Memory B cell (primary cell): ENCODE measurements around the gene NBL1.
A peak's percentile ranks its signal among the peaks of the same experiment; 100 is the strongest.
"Not testable (repeated sequence)": the region's sequence is repeated elsewhere in the genome, so short reads cannot be mapped to it uniquely, and the experiment has no call there.

Experiments
- ATAC-seq: fragments of 150-1000 bp; cut with Tn5 transposase; 2 replicates; pipeline ENCODE4 v1.10.0; 2021; ENCODE audit warnings: low read depth, mild to moderate bottlenecking, moderate library complexity
- DNase-seq, 2 donors: peaks; one replicate each; pipeline ENCODE4 v3.0.0; 2022; ENCODE audit warnings: low spot score in 2 of 2
- H3K27ac Mint-ChIP-seq: one replicate; pipeline ENCODE4 v1.8.0; 2022; ENCODE audit warnings: mild to moderate bottlenecking, moderate library complexity, mixed read lengths
- H3K27me3 Mint-ChIP-seq: one replicate; pipeline ENCODE4 v1.8.0; 2022; ENCODE audit warnings: mixed read lengths
- H3K36me3 Mint-ChIP-seq: one replicate; pipeline ENCODE4 v1.8.0; 2022; ENCODE audit warnings: mild to moderate bottlenecking, mixed read lengths
- H3K4me1 Mint-ChIP-seq: one replicate; pipeline ENCODE4 v1.8.0; 2022; ENCODE audit warnings: mixed read lengths
- H3K4me3 Mint-ChIP-seq: one replicate; pipeline ENCODE4 v1.8.0; 2022; ENCODE audit warnings: mild to moderate bottlenecking, moderate library complexity, mixed read lengths
- H3K9me3 Mint-ChIP-seq: one replicate; pipeline ENCODE4 v1.8.0; 2022; ENCODE audit warnings: mixed read lengths

Gene NBL1

DNA sequence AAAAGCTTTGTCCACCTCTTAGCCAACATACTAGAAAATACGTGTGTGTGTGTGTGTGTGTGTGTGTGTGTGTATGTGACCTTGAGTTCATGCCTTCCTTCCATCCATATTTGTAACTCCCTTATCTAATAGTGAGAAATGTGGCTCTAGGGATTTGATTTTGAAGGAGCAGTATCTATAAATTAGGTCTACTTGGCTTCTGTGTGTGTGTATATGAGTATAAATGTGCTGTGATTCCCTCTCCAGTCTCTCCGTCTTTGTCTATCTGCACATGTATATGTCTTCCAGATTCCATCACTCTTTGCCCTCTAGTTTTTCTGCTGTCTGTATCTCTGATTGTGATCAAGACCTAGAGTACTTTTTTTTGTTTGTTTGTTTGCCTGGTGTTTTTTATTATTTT lies 11.9 kb upstream of the NBL1 start:
- Mint-ChIP-seq H3K27me3 (no peaks in the 10 kb centered on the region), H3K4me3 (no peak overlapping the region), H3K9me3 (no peaks in the 10 kb centered on the region), H3K27ac (no peak overlapping the region), H3K36me3 (peaks cover 13% of the 10 kb centered on the region), H3K4me1 (no peaks in the 10 kb centered on the region)
- ATAC-seq (no peak), DNase-seq (no peak)

DNA sequence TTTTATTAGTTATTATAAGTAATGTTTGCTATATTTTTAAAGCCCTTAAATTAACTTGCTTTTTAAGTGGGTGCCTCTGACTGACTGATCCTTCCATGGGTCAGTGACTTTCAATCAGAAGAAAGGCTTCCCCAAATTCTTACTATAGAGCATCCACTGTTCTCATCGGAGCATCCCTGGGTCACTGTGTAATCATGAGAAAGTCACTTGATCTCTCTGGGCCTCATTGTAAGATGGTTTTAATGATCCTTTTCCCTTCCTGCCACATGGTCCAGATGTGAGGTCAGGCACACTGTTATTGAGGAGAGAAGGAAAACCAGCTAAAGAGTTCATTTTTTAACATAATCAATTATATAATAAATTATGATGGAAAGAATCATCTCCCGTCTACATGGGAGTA lies 11.0 kb upstream of the NBL1 start:
- H3K27me3 Mint-ChIP-seq, result no peaks in the 10 kb centered on the region
- peaks cover 7% of the 10 kb centered on the region for H3K36me3 Mint-ChIP-seq
- H3K27ac Mint-ChIP-seq, result no peak overlapping the region
- no peaks in the 10 kb centered on the region for H3K9me3 Mint-ChIP-seq
- H3K4me3 Mint-ChIP-seq, result no peak overlapping the region
- no peaks in the 10 kb centered on the region for H3K4me1 Mint-ChIP-seq
- ATAC-seq (no peak), DNase-seq (no peak)

- H3K27me3 Mint-ChIP-seq, H3K36me3 Mint-ChIP-seq, H3K27ac Mint-ChIP-seq, H3K9me3 Mint-ChIP-seq, H3K4me3 Mint-ChIP-seq, H3K4me1 Mint-ChIP-seq, ATAC-seq, DNase-seq: not testable (repeated sequence)
Measured at GRCh38 chr1:19635064-19635463, 9.0 kb upstream of the NBL1 start.

- no peaks in the 10 kb centered on the region for H3K36me3 Mint-ChIP-seq
- no peaks in the 10 kb centered on the region for H3K4me1 Mint-ChIP-seq
- no peak overlapping the region for H3K27ac Mint-ChIP-seq
- ATAC-seq (no peak), DNase-seq (no peak)
- H3K4me3 Mint-ChIP-seq, result no peak overlapping the region
- peaks cover 4% of the 10 kb centered on the region for H3K27me3 Mint-ChIP-seq
- H3K9me3 Mint-ChIP-seq, result no peaks in the 10 kb centered on the region
Measured at GRCh38 chr1:19635646-19636045, 8.5 kb upstream of the NBL1 start.

DNA sequence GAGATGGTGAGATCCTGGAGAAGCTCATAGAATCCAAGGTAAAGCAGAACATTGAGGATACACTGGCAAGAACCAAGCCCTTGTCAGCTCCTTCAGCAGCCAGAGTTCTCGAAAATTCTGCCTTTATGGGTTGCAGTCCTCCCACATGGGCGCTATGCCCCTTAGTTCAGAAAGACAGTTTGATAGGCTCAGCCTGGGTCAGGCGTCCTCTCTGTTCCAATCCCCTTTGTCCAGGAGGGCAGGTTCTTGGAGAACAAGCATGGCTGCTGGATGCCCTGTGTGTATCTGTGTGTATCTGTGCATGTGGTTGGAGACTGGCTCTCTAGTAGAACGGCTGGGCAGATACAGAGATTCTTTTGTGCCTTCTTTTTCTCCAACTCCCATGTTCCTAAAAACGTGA lies 8.0 kb upstream of the NBL1 start:
- H3K4me3 Mint-ChIP-seq, result no peak overlapping the region
- DNase-seq, result no peak
- H3K36me3 Mint-ChIP-seq, result no peaks in the 10 kb centered on the region
- peaks cover 6% of the 10 kb centered on the region for H3K27me3 Mint-ChIP-seq
- no peak for ATAC-seq
- H3K9me3 Mint-ChIP-seq, result no peaks in the 10 kb centered on the region
- no peak overlapping the region for H3K27ac Mint-ChIP-seq
- no peaks in the 10 kb centered on the region for H3K4me1 Mint-ChIP-seq

- not testable (repeated sequence) for H3K27ac Mint-ChIP-seq, H3K4me1 Mint-ChIP-seq, DNase-seq, H3K4me3 Mint-ChIP-seq, H3K36me3 Mint-ChIP-seq, ATAC-seq, H3K27me3 Mint-ChIP-seq, H3K9me3 Mint-ChIP-seq
Measured at GRCh38 chr1:19636749-19637148, 7.4 kb upstream of the NBL1 start.

DNA sequence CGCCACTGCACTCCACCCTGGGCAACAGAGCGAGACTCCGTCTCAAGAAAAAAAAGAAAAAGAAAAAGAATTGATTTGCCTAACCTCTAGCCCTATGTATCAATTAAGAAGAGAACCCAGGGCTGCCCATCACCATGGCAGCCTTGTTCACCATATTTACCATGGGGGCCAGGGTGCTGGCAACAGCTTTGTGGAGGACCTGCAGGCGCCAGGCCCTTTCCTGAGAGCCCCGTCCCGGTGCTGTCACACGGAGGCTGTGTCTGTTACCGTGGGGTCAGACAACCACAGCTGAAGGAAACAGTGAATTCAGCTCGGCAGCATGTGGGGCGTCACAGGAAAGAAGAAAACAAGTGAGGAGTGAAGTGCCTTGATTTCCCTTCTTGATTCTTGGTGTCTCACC lies 6.5 kb upstream of the NBL1 start:
- no peak overlapping the region for H3K4me3 Mint-ChIP-seq
- H3K36me3 Mint-ChIP-seq, result no peaks in the 10 kb centered on the region
- no peak overlapping the region for H3K27ac Mint-ChIP-seq
- DNase-seq (no peak), ATAC-seq (no peak)
- H3K4me1 Mint-ChIP-seq, result no peaks in the 10 kb centered on the region
- H3K9me3 Mint-ChIP-seq, result no peaks in the 10 kb centered on the region
- peaks cover 11% of the 10 kb centered on the region for H3K27me3 Mint-ChIP-seq

DNA sequence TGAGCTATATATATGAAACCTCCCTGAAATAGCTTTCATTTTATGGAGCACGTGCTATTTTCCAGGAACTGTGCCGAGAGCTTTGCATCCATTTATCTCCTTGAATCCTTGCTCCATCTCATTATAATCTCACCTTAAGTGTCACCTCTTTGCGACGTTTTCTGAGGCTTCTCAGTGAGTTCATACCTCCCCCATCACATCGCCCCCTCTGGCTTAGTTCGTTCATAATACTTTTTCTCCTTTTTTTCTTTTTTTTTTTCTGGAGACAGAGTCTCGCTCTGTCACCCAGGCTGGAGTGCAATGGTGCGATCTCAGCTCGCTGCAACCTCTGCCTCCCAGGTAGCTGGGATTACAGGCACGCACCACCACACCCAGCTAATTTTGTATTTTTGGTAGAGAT lies 4.9 kb upstream of the NBL1 start:
- not testable (repeated sequence) for H3K9me3 Mint-ChIP-seq, H3K4me3 Mint-ChIP-seq, DNase-seq, H3K27ac Mint-ChIP-seq, ATAC-seq, H3K4me1 Mint-ChIP-seq, H3K36me3 Mint-ChIP-seq
- peaks cover 15% of the 10 kb centered on the region for H3K27me3 Mint-ChIP-seq

DNA sequence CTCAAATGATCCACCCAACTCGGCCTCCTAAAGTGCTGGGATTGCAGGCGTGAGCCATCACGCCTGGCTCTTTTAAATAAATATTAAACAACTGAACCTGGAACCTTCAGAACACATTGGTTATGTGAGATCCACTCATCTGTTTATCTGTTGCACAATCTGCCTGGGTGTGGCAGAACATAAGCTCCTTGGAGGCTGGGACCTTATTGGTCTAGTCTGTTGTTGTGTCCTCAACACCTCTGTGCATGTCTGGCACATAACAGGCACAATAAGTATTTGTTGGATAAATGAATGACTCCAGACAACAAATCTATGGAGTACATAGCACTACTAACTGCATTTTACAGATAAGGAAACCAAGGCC lies 4.1 kb upstream of the NBL1 start:
- H3K9me3 Mint-ChIP-seq, result no peaks in the 10 kb centered on the region
- no peak overlapping the region for H3K4me3 Mint-ChIP-seq
- H3K36me3 Mint-ChIP-seq, result peaks cover 3% of the 10 kb centered on the region
- H3K27me3 Mint-ChIP-seq, result peaks cover 18% of the 10 kb centered on the region
- ATAC-seq (no peak), DNase-seq (no peak)
- H3K4me1 Mint-ChIP-seq, result peaks cover 9% of the 10 kb centered on the region
- no peak overlapping the region for H3K27ac Mint-ChIP-seq

- H3K9me3 Mint-ChIP-seq, result no peaks in the 10 kb centered on the region
- ATAC-seq, result no peak
- H3K36me3 Mint-ChIP-seq, result peaks cover 3% of the 10 kb centered on the region
- H3K27ac Mint-ChIP-seq, result no peak overlapping the region
- H3K27me3 Mint-ChIP-seq, result peaks cover 18% of the 10 kb centered on the region
- DNase-seq, result no peak
- no peak overlapping the region for H3K4me3 Mint-ChIP-seq
- peaks cover 9% of the 10 kb centered on the region for H3K4me1 Mint-ChIP-seq
Measured at GRCh38 chr1:19640363-19641316, 3.5 kb upstream of the NBL1 start.

DNA sequence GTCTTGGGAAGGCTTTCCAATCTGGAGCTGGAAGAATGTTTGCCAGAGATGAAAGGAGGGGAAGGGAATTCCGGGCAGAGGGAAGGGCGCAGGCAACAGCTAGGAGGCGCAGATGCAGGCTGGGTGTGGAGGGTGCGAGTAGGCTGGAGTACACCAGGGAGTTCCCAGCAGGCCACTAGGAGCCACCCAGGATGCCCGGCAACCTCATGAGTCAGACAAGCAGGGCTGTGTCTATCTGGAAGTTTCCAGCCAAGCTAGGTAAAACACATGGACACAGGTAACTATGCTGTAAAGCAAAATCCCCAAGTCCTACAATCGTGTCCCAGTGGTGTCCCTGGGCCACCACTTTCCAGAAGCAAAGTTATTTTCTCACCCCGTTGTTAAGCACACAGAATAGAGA lies 990 bp upstream of the NBL1 start:
- Mint-ChIP-seq H3K27ac (no peak overlapping the region), H3K27me3 (peaks cover 23% of the 10 kb centered on the region)

DNA sequence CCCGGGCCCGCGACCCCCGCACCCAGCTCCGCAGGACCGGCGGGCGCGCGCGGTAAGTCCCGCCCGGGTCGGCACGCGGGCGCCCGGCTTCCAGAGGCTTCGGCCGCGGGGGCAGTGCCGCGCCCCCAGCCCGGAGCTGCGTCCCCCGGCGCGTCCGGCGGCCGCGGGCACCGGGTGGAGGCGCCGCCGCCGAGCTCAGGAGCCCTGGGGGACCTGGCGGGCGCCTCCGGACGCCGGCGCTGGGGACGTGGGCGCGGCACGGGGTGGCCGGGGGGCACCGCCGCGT lies 227 bp downstream of the NBL1 start:
- Mint-ChIP-seq H3K27ac (no peak overlapping the region), H3K27me3 (peaks cover 21% of the 10 kb centered on the region), H3K4me3 (no peak overlapping the region), H3K9me3 (no peaks in the 10 kb centered on the region), H3K4me1 (peaks cover 13% of the 10 kb centered on the region), H3K36me3 (peaks cover 3% of the 10 kb centered on the region)
- ATAC-seq (no peak), DNase-seq (no peak)

More for the DNA sequence above, 990 bp upstream of the NBL1 start:
- H3K4me3 Mint-ChIP-seq, result peak overlapping the region; percentile 72
- DNase-seq (no peak), ATAC-seq (no peak)
- H3K9me3 Mint-ChIP-seq, result no peaks in the 10 kb centered on the region
- peaks cover 13% of the 10 kb centered on the region for H3K4me1 Mint-ChIP-seq
- H3K36me3 Mint-ChIP-seq, result peaks cover 3% of the 10 kb centered on the region

DNA sequence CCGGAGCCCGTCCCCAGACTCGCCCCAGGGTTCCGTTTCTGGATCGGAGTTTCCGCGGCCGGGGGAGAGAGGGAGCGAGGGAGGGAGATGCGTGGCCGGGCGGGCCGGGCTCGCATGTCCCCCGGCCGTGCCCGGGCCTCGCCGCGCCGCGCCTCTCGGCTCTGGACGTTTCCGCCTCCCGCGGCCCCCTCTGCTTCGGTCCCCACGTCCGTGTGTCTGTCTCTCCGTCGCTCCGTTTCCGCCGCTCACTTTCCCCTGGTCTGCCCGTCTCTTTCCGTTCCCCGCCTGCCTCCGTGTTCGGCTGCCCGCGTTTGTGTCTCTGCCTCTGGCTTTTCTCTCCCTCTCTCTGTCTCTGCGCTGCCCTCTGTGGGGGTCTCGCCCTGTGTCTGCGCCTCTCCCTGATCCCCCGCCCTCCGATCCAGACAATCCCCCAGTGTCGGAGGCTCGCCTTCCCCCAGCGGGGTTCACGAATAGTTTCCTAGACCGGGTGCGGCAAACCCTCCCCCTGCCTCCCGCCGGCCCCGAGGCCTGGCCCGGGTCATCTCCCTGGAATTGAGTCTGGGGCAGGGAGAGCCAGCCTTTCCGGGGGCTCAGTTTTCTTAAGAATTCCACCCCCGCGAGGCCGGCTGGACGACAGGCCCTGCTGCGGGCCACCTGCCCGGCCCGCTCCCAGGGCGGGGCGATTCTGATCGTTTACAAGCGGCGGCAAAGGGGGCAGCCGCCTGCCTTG lies 735 bp downstream of the NBL1 start:
- H3K9me3 Mint-ChIP-seq, result no peaks in the 10 kb centered on the region
- peaks cover 22% of the 10 kb centered on the region for H3K27me3 Mint-ChIP-seq
- peak; percentile 15 for ATAC-seq
- peak overlapping the region; percentile 33 for H3K27ac Mint-ChIP-seq
- peak overlapping the region; percentile 92 for H3K4me3 Mint-ChIP-seq
- DNase-seq, result no peak
- H3K4me1 Mint-ChIP-seq, result peaks cover 13% of the 10 kb centered on the region
- peaks cover 3% of the 10 kb centered on the region for H3K36me3 Mint-ChIP-seq

DNA sequence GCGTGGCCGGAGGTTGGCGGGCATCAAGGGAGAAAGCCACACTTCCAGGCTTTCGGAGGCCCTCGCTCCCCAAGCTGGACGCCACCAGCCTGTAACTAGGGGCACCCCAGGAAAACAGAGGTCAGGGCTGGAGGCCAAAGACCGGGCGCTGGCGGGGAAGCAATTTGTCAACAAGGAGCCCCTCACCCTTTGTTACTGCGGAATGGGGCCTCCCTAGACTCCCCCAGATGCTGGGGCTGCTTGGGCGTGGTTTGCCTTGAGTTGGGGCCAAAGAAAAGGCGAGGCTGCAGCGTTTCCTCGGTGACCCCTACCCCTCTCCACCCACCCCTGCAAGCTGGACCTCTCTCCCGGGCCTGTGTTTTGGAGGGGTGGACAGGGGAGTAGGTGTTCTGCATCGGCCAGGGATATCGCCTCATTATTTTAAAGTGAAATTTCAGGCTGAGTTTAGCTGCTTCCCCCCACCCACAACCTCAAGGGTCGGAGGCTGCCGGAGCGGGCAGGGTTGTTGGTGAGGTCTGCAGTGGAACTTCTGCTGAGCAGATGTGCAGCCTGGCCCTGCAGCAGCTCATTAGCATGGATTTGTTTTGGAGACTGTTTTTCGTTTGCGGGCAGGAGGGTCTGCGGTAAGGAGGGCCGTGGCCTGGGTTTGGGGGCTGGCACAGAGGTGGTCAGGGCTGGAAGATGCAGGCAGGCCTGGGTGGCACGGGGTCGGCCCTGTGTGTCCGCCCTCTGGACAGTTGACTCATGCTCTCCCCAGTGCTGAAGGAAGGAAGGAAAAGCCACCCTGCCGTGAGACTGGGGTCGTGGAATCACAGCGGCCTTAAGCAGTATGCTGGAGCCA lies 1.5 kb downstream of the NBL1 start:
- no peak for DNase-seq
- peaks cover 13% of the 10 kb centered on the region for H3K4me1 Mint-ChIP-seq
- ATAC-seq, result no peak
- H3K9me3 Mint-ChIP-seq, result no peaks in the 10 kb centered on the region
- peaks cover 21% of the 10 kb centered on the region for H3K27me3 Mint-ChIP-seq
- no peak overlapping the region for H3K27ac Mint-ChIP-seq
- peaks cover 3% of the 10 kb centered on the region for H3K36me3 Mint-ChIP-seq
- H3K4me3 Mint-ChIP-seq, result no peak overlapping the region
